OCI-LY3 (cell line): ENCODE measurements around the gene COL13A1.

Experiments
- H2AFZ ChIP-seq: fragments of 200-600, 300-600 bp; shearing (Covaris generic); 2 replicates; pipeline ENCODE4 v1.6.0; 2014; ENCODE audit warnings: antibody characterized with exemption, low read depth, low read length
- H3K27ac ChIP-seq: fragments of 200-600, 300-600 bp; sonication (generic); 2 replicates; pipeline ENCODE4 v1.5.1; 2014; ENCODE audit warnings: mild to moderate bottlenecking, low read length, moderate library complexity, mixed read lengths
- H3K27me3 ChIP-seq: fragments of 200-600, 300-600 bp; sonication (generic); 2 replicates; pipeline ENCODE4 v1.6.1; 2014; ENCODE audit warnings: low read depth, low read length, mixed read lengths
- H3K36me3 ChIP-seq: fragments of 200-600, 300-600 bp; sonication (generic); replicated peaks from 2 replicates; pipeline ENCODE3; 2014; ENCODE audit warnings: low read depth, low read length, mixed read lengths
- H3K4me1 ChIP-seq: fragments of 300-600, 200-600 bp; sonication (generic); 2 replicates; pipeline ENCODE4 v1.6.1; 2014; ENCODE audit warnings: low read length, mixed read lengths
- H3K4me2 ChIP-seq: fragments of 200-600, 300-600 bp; sonication (generic); 2 replicates; pipeline ENCODE4 v1.6.1; 2014; ENCODE audit warnings: low read length, mixed read lengths
- H3K4me3 ChIP-seq: fragments of 300-600, 200-600 bp; sonication (generic); 2 replicates; pipeline ENCODE4 v1.5.1; 2014; ENCODE audit warnings: antibody characterized with exemption, mild to moderate bottlenecking, low read length, moderate library complexity
- H3K79me2 ChIP-seq: fragments of 300-600, 200-600 bp; shearing (Covaris generic); 2 replicates; pipeline ENCODE4 v1.6.1; 2014; ENCODE audit warnings: mild to moderate bottlenecking, low read length, mixed read lengths
- H3K9ac ChIP-seq: fragments of 300-600, 200-600 bp; shearing (Covaris generic); 2 replicates; pipeline ENCODE4 v1.6.0; 2014; ENCODE audit warnings: mild to moderate bottlenecking, low read length, moderate library complexity
- H3K9me3 ChIP-seq: fragments of 200-600, 300-600 bp; shearing (Covaris generic); 2 replicates; pipeline ENCODE4 v1.6.1; 2014; ENCODE audit warnings: low read length, mixed read lengths; ENCODE audit not compliant: insufficient read depth
- H4K20me1 ChIP-seq: fragments of 200-600, 300-600 bp; sonication (generic); 2 replicates; pipeline ENCODE4 v1.6.1; 2016; ENCODE audit warnings: low read length, mixed read lengths; ENCODE audit not compliant: insufficient read depth
- CTCF ChIP-seq: fragments of 200-600, 300-600 bp; sonication (generic); IDR thresholded peaks from 2 replicates; pipeline ENCODE4 v1.5.1; 2014; ENCODE audit warnings: antibody characterized with exemption, low read length, low read depth
- EZH2phosphoT487 ChIP-seq: fragments of 200-600 bp; shearing (Covaris generic); IDR thresholded peaks from 2 replicates; pipeline ENCODE4 v1.6.1; 2018; ENCODE audit warnings: antibody characterized with exemption, mixed run types, low read depth

The COL13A1 gene

DNA sequence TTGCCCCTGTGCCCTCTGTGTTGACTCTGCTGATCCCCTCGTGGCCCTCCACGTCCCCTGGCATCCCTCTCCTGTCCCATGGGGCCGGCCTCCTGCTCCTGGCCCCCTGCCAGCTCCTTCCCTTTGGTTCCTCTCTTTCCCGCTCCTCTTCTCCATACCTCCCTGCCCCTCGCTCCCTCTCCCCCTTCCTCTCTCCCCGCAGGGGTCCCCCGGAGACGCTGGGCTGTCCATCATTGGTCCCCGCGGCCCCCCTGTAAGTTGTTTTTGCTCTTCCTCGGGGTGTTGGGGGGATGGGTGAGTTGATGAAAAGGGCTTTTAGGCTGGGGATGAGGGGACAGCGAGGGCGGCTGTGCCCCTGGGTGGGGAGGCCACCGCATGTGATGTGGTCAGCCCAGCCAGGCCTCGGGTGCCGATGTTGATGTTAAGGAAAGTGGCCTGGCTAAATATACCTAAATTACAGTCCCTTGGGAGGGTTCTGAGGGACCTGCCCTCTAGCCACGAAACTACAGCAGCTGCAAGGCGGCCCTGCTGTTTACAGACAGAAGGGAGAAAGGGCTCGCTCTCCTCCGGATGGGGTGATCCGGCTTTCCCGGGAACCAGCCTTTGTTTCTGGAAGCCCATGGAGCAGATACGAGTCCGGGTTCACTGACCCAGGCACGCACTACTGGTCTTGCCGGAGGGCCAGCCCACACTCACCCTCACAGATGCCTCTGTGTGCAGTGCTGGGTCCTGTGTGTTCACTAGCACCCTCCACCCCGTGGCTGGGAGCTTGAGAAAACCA lies 78.8 kb downstream of the COL13A1 start:
- no peaks in the 10 kb centered on the region for H3K4me1 ChIP-seq
- peaks cover 7% of the 10 kb centered on the region; the same call in 1 of the 2 replicates for H3K27me3 ChIP-seq
- no peaks in the 10 kb centered on the region for H3K79me2 ChIP-seq
- no peak for TF ChIP-seq EZH2phosphoT487
- TF ChIP-seq CTCF: no peak
- H4K20me1 ChIP-seq: no peaks in the 10 kb centered on the region
- H2AFZ ChIP-seq: no peak overlapping the region
- H3K9ac ChIP-seq: no peak overlapping the region
- H3K36me3 ChIP-seq: no peaks in the 10 kb centered on the region
- H3K4me3 ChIP-seq: no peak overlapping the region
- H3K27ac ChIP-seq: no peak overlapping the region
- H3K4me2 ChIP-seq: no peak overlapping the region
- no peaks in the 10 kb centered on the region for H3K9me3 ChIP-seq

DNA sequence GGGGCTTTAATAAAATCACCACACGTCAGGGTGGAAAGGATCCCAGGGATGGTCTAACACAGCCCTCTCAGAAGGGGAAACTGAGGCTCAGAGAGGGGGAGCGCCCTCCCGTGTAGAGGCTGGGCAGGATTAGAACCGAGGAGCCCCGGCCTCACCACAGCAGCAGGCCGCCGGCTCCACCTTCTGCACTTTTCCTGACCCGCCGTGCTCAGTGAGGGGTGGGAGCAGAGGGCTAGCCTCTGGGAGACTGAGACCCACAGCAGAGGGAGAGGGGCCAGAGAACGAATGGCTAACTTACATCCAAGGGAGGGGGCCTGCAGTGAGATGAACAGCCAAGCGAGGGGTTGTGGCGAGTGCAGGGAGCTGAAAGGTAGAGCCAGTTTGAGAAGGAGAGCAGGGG lies 79.5 kb downstream of the COL13A1 start:
- Histone ChIP-seq H2AFZ (no peak overlapping the region), H3K27me3 (peaks cover 7% of the 10 kb centered on the region; the same call in 1 of the 2 replicates), H3K4me3 (no peak overlapping the region), H3K9me3 (no peaks in the 10 kb centered on the region), H3K9ac (no peak overlapping the region), H3K4me2 (no peak overlapping the region), H3K27ac (no peak overlapping the region), H4K20me1 (no peaks in the 10 kb centered on the region), H3K79me2 (no peaks in the 10 kb centered on the region), H3K36me3 (no peaks in the 10 kb centered on the region), H3K4me1 (no peaks in the 10 kb centered on the region)
- TF ChIP-seq CTCF (no peak), EZH2phosphoT487 (no peak)

DNA sequence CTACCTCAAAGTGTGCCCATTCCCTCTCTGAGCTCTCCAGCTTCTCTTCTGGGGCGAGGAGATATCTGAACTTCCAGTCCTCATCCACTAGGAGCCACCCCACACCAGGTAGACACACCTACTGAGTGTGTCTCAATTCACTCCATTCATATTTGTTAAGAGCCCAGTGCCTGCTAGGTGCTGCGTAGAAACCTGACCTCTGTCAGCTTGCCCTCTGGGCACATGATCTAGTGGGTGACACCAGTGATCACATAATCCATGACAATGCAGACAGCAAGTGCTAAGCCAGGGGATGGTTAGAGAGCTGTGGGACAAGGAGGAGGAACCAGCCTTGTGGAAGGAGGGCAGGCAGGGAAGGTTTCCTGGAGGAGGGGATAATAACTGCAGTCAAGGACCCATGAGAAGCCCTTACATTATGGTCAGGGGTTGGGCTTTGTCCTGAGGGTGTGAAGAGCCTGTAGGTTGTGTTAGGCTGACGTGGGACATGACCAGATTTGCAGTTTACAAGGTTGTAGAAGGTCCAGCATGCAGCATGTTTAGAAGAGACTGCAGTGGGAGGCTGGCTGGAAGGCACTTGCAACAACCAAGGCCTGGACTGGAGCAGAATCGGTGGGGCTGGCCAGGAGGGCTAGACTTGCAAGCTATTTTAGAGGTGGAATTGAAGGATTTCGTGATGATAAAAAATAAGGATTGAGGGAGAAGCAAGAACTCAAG lies 81.8 kb downstream of the COL13A1 start:
- TF ChIP-seq CTCF: no peak
- TF ChIP-seq EZH2phosphoT487: no peak
- Histone ChIP-seq H3K79me2 (no peaks in the 10 kb centered on the region), H3K27ac (no peak overlapping the region), H3K27me3 (peaks cover 7% of the 10 kb centered on the region; the same call in 1 of the 2 replicates), H3K4me3 (no peak overlapping the region), H3K9ac (no peak overlapping the region), H2AFZ (no peak overlapping the region), H3K9me3 (no peaks in the 10 kb centered on the region), H4K20me1 (no peaks in the 10 kb centered on the region), H3K36me3 (no peaks in the 10 kb centered on the region), H3K4me2 (no peak overlapping the region), H3K4me1 (no peaks in the 10 kb centered on the region)

DNA sequence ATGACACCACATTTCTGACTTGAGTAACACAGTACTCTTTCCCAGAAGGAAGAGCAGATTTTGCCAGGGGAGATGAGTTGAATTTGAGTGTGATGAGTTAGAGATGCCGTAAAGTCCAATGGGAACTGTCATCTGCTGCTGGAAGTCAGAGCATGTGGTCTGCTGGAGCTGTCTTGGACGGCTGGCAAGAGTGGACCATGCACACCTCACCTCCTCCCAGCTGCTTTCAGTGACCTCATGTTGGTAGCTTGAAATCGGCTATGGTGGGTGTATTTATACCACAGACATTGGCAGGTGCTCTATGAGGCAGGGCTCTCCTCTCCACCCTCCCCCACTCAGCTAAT lies 82.3 kb downstream of the COL13A1 start:
- TF ChIP-seq EZH2phosphoT487 (no peak), CTCF (no peak)
- H3K4me2 ChIP-seq: no peak overlapping the region
- H3K27me3 ChIP-seq: peaks cover 7% of the 10 kb centered on the region; the same call in 1 of the 2 replicates
- H3K4me3 ChIP-seq: no peak overlapping the region
- no peaks in the 10 kb centered on the region for H3K36me3 ChIP-seq
- no peaks in the 10 kb centered on the region for H3K4me1 ChIP-seq
- H3K27ac ChIP-seq: no peak overlapping the region
- H4K20me1 ChIP-seq: no peaks in the 10 kb centered on the region
- no peaks in the 10 kb centered on the region for H3K9me3 ChIP-seq
- no peaks in the 10 kb centered on the region for H3K79me2 ChIP-seq
- no peak overlapping the region for H3K9ac ChIP-seq
- no peak overlapping the region for H2AFZ ChIP-seq
